ENCODE results near the gene KPTN. TPM values are rescaled to one million over a fixed set of nuclear protein-coding genes. Genes with fewer than 3 reads are reported as not detected.

KPTN gene
- total RNA-seq, 1 experiment from 2014 or later = 23.8 TPM

DNA sequence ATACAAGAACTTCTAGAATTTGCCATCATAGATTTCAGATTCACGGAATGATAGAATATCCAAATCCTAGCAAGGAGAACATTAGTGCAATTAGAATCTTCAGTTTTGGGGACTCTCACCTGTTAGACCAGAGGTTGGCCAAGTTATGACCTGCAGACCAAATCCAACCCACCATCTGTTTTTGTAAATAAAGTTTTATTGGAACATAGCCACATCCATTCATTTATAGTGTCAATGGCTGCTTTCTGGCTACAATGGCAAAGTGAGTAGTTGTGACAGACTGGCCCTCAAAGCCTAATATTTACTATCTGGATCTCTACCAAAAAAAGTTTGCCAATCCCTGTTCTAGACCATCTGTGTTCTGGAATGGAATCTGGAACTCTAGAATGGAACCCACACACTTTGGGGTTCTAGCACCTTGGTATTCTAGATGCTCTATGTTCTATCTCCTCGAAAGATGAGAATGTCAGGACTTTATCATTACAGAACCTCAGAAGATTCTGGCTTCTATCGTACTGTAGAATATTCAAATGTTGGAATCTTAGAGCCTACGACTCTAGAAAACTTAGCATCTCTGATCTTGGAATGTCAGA, 2.5 kb downstream of the KPTN start:
- Histone ChIP-seq H3K4me2 (ENCODE audit: low read length) (no peak overlapping the region), H3K9me3 (ENCODE audit: control insufficient read depth in 1 of 2, insufficient read depth in 1 of 2, low read depth in 1 of 2, low read length in 2 of 2) (no peaks in the 10 kb centered on the region), H4K20me1 (ENCODE audit: insufficient read depth) (no peaks in the 10 kb centered on the region), H3K79me2 (ENCODE audit: insufficient read depth, low read length) (no peaks in the 10 kb centered on the region), H3K4me1 (ENCODE audit: control insufficient read depth in 1 of 2, insufficient read depth in 2 of 2, low read length in 2 of 2) (peaks cover 6 to 15% of the 10 kb centered on the region in 2 experiments; a peak in 2 of 4 replicates), H3K36me3 (ENCODE audit: control insufficient read depth in 1 of 2, insufficient read depth in 2 of 2, low read length in 2 of 2) (no peaks in the 10 kb centered on the region; a peak in 1 of 4 replicates), H3K4me3 (replicated peaks in 1 of 2; ENCODE audit: low read depth in 1 of 2, low read length in 2 of 2) (no peak overlapping the region), H3K9me2 (ENCODE audit: insufficient read depth) (no peaks in the 10 kb centered on the region), H3K27ac (ENCODE audit: low read depth, low read length) (no peak overlapping the region), H3K9ac (ENCODE audit: low read length) (no peak overlapping the region), H3K27me3 (ENCODE audit: insufficient read depth, low read length) (no peaks in the 10 kb centered on the region), H2AFZ (ENCODE audit: low read depth, low read length, poor library complexity, severe bottlenecking) (no peak overlapping the region)
- intact Hi-C loops (cut with micrococcal nuclease) = loop anchor here (5.0 kb wide), 1 partner anchor 34 kb away; no protein-coding TSS in a partner anchor
- BruUV-seq (replicated peaks) = no TSS peak
- no peak for ATAC-seq
- POLR2A ChIA-PET = no interaction called here
- no peak for TF ChIP-seq EZH2 (IDR thresholded peaks at IDR 0.05)
- TF ChIP-seq, protein P1, sequence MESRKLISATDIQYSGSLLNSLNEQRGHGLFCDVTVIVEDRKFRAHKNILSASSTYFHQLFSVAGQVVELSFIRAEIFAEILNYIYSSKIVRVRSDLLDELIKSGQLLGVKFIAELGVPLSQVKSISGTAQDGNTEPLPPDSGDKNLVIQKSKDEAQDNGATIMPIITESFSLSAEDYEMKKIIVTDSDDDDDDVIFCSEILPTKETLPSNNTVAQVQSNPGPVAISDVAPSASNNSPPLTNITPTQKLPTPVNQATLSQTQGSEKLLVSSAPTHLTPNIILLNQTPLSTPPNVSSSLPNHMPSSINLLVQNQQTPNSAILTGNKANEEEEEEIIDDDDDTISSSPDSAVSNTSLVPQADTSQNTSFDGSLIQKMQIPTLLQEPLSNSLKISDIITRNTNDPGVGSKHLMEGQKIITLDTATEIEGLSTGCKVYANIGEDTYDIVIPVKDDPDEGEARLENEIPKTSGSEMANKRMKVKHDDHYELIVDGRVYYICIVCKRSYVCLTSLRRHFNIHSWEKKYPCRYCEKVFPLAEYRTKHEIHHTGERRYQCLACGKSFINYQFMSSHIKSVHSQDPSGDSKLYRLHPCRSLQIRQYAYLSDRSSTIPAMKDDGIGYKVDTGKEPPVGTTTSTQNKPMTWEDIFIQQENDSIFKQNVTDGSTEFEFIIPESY (IDR thresholded peaks at IDR 0.05; ENCODE audit: extremely low read depth, insufficient replicate concordance, low read length) = no peak
- no peak for TF ChIP-seq ZNF274 (IDR thresholded peaks at IDR 0.05; ENCODE audit: low read depth, low read length)
- TF ChIP-seq SRF (IDR thresholded peaks at IDR 0.05; ENCODE audit: low read depth) = no peak
- CTCF ChIA-PET = no interaction called here
- no peak for DNase-seq (ENCODE audit: low read depth, low spot score)
- RAD21 ChIA-PET (ENCODE audit: low non-redundant PET in 1 of 2, low total read pairs in 2 of 2, uncharacterized antibody in 2 of 2, unreplicated experiment in 2 of 2) = no interaction called here

DNA sequence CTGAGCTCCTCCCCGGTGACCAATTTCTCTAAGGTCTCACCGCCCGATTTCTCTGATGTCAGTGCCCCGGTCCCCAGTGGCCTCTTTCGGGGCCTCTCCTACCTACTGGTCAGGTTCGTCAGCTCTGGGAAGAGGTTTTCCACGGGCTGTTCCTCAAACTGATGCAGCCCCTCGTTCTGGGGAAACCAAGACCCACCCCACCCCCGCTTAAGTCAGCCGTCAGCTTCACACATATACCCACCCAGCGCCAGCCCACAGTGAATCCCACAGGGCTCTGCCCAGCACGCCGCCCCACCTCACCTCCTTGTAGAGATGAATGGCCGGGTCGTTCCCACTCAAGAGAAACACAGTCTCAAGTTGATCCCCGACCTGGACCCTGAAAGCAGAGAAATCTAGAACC, 3.4 kb downstream of the KPTN start:
- Histone ChIP-seq H4K20me1 (ENCODE audit: insufficient read depth) (no peaks in the 10 kb centered on the region), H3K9ac (ENCODE audit: low read length) (no peak overlapping the region), H3K4me1 (ENCODE audit: control insufficient read depth in 1 of 2, insufficient read depth in 2 of 2, low read length in 2 of 2) (peaks cover 6 to 15% of the 10 kb centered on the region in 2 experiments; a peak in 2 of 4 replicates), H2AFZ (ENCODE audit: low read depth, low read length, poor library complexity, severe bottlenecking) (no peak overlapping the region), H3K27ac (ENCODE audit: low read depth, low read length) (no peak overlapping the region), H3K36me3 (ENCODE audit: control insufficient read depth in 1 of 2, insufficient read depth in 2 of 2, low read length in 2 of 2) (no peaks in the 10 kb centered on the region; a peak in 1 of 4 replicates), H3K79me2 (ENCODE audit: insufficient read depth, low read length) (no peaks in the 10 kb centered on the region), H3K4me3 (replicated peaks in 1 of 2; ENCODE audit: low read depth in 1 of 2, low read length in 2 of 2) (no peak overlapping the region), H3K4me2 (ENCODE audit: low read length) (no peak overlapping the region), H3K9me3 (ENCODE audit: control insufficient read depth in 1 of 2, insufficient read depth in 1 of 2, low read depth in 1 of 2, low read length in 2 of 2) (no peaks in the 10 kb centered on the region), H3K9me2 (ENCODE audit: insufficient read depth) (no peaks in the 10 kb centered on the region), H3K27me3 (ENCODE audit: insufficient read depth, low read length) (no peaks in the 10 kb centered on the region)
- intact Hi-C loops (cut with micrococcal nuclease) = loop anchor here (5.0 kb wide), 1 partner anchor 33 kb away; no protein-coding TSS in a partner anchor
- ATAC-seq = no peak
- ChIA-PET RAD21 (ENCODE audit: low non-redundant PET in 1 of 2, low total read pairs in 2 of 2, uncharacterized antibody in 2 of 2, unreplicated experiment in 2 of 2) (no interaction called here), CTCF (no interaction called here), POLR2A (interaction anchor here (0.6 kb wide), 1 partner anchor 120 kb away, joined by 3 read pairs; no protein-coding TSS in a partner anchor)
- no TSS peak for BruUV-seq (replicated peaks)
- DNase-seq (ENCODE audit: low read depth, low spot score) = no peak
- TF ChIP-seq POLR2AphosphoS5 (IDR thresholded peaks at IDR 0.05; ENCODE audit: low read depth, low read length) = no peak
- TF ChIP-seq ZNF274 (IDR thresholded peaks at IDR 0.05; ENCODE audit: low read depth, low read length) = no peak
- no peak for TF ChIP-seq EGR1 (IDR thresholded peaks at IDR 0.05; ENCODE audit: low read depth)
- no peak for TF ChIP-seq CBX3 (IDR thresholded peaks at IDR 0.05; ENCODE audit: low read depth)
- TF ChIP-seq POLR2A (IDR thresholded peaks at IDR 0.05; ENCODE audit: borderline replicate concordance, extremely low read depth, insufficient read depth, insufficient read length) = no peak
- TF ChIP-seq, protein P2, sequence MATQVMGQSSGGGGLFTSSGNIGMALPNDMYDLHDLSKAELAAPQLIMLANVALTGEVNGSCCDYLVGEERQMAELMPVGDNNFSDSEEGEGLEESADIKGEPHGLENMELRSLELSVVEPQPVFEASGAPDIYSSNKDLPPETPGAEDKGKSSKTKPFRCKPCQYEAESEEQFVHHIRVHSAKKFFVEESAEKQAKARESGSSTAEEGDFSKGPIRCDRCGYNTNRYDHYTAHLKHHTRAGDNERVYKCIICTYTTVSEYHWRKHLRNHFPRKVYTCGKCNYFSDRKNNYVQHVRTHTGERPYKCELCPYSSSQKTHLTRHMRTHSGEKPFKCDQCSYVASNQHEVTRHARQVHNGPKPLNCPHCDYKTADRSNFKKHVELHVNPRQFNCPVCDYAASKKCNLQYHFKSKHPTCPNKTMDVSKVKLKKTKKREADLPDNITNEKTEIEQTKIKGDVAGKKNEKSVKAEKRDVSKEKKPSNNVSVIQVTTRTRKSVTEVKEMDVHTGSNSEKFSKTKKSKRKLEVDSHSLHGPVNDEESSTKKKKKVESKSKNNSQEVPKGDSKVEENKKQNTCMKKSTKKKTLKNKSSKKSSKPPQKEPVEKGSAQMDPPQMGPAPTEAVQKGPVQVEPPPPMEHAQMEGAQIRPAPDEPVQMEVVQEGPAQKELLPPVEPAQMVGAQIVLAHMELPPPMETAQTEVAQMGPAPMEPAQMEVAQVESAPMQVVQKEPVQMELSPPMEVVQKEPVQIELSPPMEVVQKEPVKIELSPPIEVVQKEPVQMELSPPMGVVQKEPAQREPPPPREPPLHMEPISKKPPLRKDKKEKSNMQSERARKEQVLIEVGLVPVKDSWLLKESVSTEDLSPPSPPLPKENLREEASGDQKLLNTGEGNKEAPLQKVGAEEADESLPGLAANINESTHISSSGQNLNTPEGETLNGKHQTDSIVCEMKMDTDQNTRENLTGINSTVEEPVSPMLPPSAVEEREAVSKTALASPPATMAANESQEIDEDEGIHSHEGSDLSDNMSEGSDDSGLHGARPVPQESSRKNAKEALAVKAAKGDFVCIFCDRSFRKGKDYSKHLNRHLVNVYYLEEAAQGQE (IDR thresholded peaks at IDR 0.05; ENCODE audit: low read depth) = no peak
- TF ChIP-seq, protein P1 (IDR thresholded peaks at IDR 0.05; ENCODE audit: extremely low read depth, insufficient replicate concordance, low read length) = no peak
- TF ChIP-seq EZH2phosphoT487 (IDR thresholded peaks at IDR 0.05; ENCODE audit: borderline replicate concordance) = no peak
- TF ChIP-seq, protein P3, sequence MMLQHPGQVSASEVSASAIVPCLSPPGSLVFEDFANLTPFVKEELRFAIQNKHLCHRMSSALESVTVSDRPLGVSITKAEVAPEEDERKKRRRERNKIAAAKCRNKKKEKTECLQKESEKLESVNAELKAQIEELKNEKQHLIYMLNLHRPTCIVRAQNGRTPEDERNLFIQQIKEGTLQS (IDR thresholded peaks at IDR 0.05) = no peak

Data from HCT116 (cell line).